Measurements from ENCODE around the gene PRDX5.

DNA sequence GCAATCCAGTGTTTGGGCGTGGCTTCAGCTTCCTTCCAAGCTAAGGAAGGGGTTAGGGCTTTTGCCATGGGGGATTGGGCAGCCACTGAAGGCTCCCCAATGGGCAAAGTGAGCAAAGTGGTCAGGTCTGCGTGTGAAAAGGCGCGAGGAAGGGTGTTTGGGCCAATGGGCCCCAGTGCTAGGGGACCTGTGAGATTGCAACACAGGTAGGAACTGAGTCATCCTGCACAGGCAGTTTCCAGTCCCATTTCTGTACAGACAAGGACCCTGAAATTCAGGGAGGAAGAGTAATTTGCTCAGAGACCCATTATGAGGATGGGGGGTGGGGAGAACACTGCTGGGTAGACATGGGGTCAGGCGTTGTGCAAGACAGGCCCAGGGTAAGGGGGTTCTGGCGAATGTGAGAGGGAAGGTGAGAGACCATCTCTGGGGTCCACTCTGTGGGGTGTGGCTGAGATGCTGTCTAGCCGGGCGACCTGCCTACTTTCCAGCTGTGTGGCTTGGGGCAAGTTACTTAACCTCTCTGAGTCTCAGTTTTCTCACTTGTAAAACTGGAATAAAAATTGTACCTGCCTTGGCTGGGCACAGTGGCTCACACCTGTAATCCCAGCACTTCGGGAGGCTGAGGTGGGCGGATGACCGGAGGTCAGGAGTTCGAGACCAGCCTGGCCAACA lies 29.4 kb downstream of the PRDX5 start:
- no peak for TF ChIP-seq POLR2A (IDR thresholded peaks at IDR 0.05)
- TF ChIP-seq CTCF (IDR thresholded peaks at IDR 0.05) = no peak

Measured in right lobe of liver (tissue), 4 donors.